Embryonic facial prominence (tissue), 1 donor: Measurements from ENCODE around the gene ZBED1.
"Not testable (repeated sequence)": the region's sequence is repeated elsewhere in the genome, so short reads cannot be mapped to it uniquely, and the experiment has no call there.

ENCODE experiments used
- DNase-seq: peaks from one replicate; pipeline ENCODE4 v3.0.0-alpha.2; 2016; ENCODE audit errors: extremely low spot score

ZBED1 gene

GRCh38 chrX:2497961-2498780, 2.6 kb downstream of the ZBED1 start:
- DNase-seq, result no peak

GRCh38 chrX:2495595-2495994, 5.2 kb downstream of the ZBED1 start:
- no peak for DNase-seq

GRCh38 chrX:2492531-2493218, 8.1 kb downstream of the ZBED1 start:
- no peak for DNase-seq

GRCh38 chrX:2490634-2491033, 10.1 kb downstream of the ZBED1 start:
- no peak for DNase-seq

- no peak for DNase-seq
These were observed 11.0 kb downstream of the ZBED1 start for GRCh38 chrX:2489446-2490445.

- DNase-seq, result no peak
These were observed 12.0 kb downstream of the ZBED1 start for GRCh38 chrX:2488621-2489285.

- no peak for DNase-seq
These were observed 13.4 kb downstream of the ZBED1 start for GRCh38 chrX:2487366-2487765.

- no peak for DNase-seq
These were observed 14.2 kb downstream of the ZBED1 start for GRCh38 chrX:2486476-2487133.

- DNase-seq, result no peak
These were observed 14.9 kb downstream of the ZBED1 start for GRCh38 chrX:2485789-2486345.

GRCh38 chrX:2484721-2485648, 15.8 kb downstream of the ZBED1 start:
- DNase-seq, result peak; percentile 44

GRCh38 chrX:2484256-2484655, 16.5 kb downstream of the ZBED1 start:
- DNase-seq, result no peak

- no peak for DNase-seq
These were observed 17.2 kb downstream of the ZBED1 start for GRCh38 chrX:2483398-2484060.

GRCh38 chrX:2481597-2481996, 19.2 kb downstream of the ZBED1 start:
- not testable (repeated sequence) for DNase-seq

- DNase-seq, result not testable (repeated sequence)
These were observed 20.8 kb downstream of the ZBED1 start for GRCh38 chrX:2479982-2480381.

GRCh38 chrX:2479420-2479780, 21.4 kb downstream of the ZBED1 start:
- no peak for DNase-seq

GRCh38 chrX:2478546-2479419, 22.0 kb downstream of the ZBED1 start:
- DNase-seq, result no peak

- DNase-seq, result not testable (repeated sequence)
These were observed 23.5 kb downstream of the ZBED1 start for GRCh38 chrX:2477313-2477712.
